Hematopoietic multipotent progenitor cell treated with erythropoietin and hydrocortisone succinate and interleukin-3 and kit ligand, for 6 days (in vitro differentiated cells): ENCODE data around the gene PIK3C2A.
A peak's percentile ranks its signal among the peaks of the same experiment; 100 is the strongest.
"Not testable (repeated sequence)": the region's sequence is repeated elsewhere in the genome, so short reads cannot be mapped to it uniquely, and the experiment has no call there.

ENCODE experiments used
- DNase-seq: peaks from one replicate; pipeline ENCODE4 v3.0.0-alpha.2; 2015

PIK3C2A gene, protein sequence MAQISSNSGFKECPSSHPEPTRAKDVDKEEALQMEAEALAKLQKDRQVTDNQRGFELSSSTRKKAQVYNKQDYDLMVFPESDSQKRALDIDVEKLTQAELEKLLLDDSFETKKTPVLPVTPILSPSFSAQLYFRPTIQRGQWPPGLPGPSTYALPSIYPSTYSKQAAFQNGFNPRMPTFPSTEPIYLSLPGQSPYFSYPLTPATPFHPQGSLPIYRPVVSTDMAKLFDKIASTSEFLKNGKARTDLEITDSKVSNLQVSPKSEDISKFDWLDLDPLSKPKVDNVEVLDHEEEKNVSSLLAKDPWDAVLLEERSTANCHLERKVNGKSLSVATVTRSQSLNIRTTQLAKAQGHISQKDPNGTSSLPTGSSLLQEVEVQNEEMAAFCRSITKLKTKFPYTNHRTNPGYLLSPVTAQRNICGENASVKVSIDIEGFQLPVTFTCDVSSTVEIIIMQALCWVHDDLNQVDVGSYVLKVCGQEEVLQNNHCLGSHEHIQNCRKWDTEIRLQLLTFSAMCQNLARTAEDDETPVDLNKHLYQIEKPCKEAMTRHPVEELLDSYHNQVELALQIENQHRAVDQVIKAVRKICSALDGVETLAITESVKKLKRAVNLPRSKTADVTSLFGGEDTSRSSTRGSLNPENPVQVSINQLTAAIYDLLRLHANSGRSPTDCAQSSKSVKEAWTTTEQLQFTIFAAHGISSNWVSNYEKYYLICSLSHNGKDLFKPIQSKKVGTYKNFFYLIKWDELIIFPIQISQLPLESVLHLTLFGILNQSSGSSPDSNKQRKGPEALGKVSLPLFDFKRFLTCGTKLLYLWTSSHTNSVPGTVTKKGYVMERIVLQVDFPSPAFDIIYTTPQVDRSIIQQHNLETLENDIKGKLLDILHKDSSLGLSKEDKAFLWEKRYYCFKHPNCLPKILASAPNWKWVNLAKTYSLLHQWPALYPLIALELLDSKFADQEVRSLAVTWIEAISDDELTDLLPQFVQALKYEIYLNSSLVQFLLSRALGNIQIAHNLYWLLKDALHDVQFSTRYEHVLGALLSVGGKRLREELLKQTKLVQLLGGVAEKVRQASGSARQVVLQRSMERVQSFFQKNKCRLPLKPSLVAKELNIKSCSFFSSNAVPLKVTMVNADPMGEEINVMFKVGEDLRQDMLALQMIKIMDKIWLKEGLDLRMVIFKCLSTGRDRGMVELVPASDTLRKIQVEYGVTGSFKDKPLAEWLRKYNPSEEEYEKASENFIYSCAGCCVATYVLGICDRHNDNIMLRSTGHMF (N-terminal part only)

GRCh38 chr11:17207317-17208256 is at the start of gene PIK3C2A:
Gene PIK3C2A (minus strand): TSS chr11:17207986. CDS start chr11:17169741, 38,245 bp downstream.
- DNase-seq = peak; percentile 98

DNA sequence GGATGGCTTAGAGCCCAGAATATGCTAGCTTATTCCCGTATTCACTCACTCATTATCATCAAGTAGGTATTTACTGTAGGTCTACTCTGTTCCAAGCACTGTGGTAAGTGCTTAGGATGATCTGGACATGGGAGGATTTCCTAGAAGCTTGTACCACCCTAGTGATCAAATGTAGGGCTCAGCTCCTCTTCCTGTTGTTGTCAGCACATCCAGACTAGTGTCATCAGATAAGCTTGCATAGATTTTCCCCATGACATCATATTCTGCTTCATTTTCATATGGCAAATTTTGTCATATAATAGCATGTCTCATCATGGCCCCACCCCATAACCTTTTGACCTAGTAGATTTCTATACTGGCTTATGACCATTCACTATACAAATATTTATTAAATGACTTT is 49.4 kb upstream of the PIK3C2A start:
- DNase-seq = peak; percentile 21

DNA sequence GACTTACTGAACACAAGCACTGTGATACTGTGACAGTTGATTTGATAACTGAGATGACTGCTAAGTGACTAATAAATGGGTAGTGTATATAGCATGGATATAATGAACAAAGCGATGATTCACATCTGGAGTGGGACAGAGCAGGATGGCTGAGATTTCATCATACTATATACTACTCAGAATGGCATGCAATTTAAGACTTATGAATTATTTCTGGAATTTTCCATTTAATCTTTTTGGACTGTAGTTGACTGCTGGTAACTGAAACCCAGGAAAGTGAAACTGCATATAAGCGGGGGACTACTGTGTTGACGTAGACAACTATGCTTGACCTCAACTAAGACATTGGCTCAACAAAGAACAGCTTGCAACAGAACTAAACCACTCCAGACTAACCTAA is 48.7 kb upstream of the PIK3C2A start:
- no peak for DNase-seq

GRCh38 chr11:17252704-17253103 is 44.9 kb upstream of the PIK3C2A start:
- DNase-seq = no peak

GRCh38 chr11:17250561-17251350 is 43.0 kb upstream of the PIK3C2A start:
- DNase-seq = no peak

GRCh38 chr11:17244046-17244445 is 36.3 kb upstream of the PIK3C2A start:
- no peak for DNase-seq

DNA sequence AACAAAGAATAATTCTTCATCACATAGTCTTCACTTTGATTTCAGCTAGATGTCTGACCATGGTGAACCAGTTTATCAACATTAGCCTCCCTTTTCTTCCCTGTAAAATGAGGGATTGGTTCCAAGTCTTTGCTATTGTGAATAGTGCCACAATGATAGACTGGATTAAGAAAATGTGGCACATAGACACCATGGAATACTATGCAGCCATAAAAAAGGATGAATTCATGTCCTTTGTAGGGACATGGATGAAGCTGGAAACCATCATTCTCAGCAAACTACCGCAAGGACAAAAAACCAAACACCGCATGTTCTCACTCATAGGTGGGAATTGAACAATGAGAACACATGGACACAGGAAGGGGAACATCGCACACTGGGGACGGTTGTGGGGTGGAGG is 35.2 kb upstream of the PIK3C2A start:
- not testable (repeated sequence) for DNase-seq

DNA sequence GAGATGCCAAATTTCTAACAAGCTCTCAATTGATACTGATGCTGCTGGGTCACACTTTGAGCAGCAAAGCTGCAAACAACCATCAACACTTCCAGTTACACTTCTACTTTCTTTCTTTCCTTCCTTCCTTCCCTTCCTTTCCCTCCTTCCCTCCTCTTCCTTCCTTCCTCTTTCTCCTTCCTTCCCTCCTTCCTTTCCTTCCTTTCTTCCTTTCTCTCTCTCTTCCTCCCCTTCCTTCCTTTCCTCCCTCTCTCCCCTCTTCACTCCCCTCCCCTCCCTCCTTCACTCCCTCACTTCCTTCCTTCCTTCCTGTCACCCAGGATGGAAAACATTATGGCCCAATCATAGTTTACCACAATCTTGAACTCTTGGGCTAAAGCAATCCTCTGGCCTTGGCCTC is 33.0 kb upstream of the PIK3C2A start:
- DNase-seq = no peak

- not testable (repeated sequence) for DNase-seq
These were observed 32.1 kb upstream of the PIK3C2A start for GRCh38 chr11:17239927-17240326.

DNA sequence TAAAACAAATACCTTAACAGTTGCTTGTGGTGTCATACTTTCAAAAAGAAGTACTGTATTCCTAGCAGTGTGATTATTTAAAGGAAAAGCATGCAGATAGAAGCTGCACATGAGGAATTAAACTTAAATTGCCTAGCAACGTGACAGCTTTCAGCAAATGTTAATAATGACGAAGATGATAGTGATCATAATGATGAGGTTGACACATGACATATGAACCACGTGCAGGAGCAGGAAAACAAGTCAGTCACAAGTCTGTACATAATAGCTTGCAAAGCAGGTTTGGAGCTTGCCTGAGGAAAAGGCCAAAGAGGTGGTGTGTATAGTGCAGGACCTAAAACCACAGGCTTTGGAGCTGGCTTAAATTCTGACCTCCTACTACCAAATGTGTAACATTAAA is 30.6 kb upstream of the PIK3C2A start:
- no peak for DNase-seq

DNA sequence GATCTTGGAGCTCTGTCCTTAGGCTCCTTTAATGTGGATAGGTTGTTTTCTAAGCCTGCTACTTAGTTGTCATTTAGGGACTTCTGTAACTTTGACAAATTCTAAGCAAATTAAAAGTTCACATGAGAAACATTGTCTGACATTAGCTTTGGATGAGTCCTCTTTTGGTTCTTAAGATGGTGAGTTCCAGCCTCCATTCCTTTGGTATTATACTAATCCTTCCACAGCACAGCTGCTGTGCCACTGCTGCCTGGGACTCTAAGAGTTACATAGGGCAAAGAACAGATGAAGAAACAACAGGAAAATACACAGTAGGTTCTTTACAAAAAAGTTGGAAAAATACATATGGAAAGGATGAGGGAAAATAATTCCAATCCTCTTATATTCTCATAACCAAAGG is 25.3 kb upstream of the PIK3C2A start:
- no peak for DNase-seq

- peak; percentile 19 for DNase-seq
These were observed 23.4 kb upstream of the PIK3C2A start for GRCh38 chr11:17230867-17231851.

- DNase-seq = no peak
These were observed 21.8 kb upstream of the PIK3C2A start for GRCh38 chr11:17229481-17230152.

DNA sequence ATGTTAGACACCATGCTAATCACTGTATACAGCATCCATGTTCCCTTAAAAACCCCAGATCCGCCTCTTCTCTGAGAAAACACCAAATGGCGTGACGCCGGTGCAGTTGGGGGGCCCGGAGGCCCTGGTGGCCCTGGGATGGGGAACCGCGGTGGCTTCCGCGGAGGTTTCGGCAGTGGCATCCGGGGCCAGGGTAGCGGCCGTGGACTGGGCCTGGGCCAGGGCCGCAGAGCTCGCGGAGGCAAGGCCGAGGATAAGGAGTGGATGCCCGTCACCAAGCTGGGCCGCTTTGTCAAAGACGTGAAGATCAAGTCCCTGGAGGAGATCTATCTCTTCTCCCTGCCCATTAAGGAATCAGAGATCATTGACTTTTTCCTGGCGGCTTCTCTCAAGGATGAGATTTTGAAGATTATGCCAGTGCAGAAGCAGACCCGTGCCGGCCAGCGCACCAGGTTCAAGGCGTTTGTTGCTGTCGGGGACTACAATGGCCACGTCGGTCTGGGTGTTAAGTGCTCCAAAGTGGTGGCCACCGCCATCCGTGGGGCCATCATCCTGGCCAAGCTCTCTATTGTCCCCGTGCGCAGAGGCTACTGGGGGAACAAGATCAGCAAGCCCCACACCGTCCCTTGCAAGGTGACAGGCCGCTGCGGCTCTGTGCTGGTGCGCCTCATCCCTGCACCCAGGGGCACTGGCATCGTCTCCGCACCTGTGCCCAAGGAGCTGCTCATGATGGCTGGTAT is 20.6 kb upstream of the PIK3C2A start:
- not testable (repeated sequence) for DNase-seq

GRCh38 chr11:17224727-17225126 is 16.9 kb upstream of the PIK3C2A start:
- DNase-seq = no peak

DNA sequence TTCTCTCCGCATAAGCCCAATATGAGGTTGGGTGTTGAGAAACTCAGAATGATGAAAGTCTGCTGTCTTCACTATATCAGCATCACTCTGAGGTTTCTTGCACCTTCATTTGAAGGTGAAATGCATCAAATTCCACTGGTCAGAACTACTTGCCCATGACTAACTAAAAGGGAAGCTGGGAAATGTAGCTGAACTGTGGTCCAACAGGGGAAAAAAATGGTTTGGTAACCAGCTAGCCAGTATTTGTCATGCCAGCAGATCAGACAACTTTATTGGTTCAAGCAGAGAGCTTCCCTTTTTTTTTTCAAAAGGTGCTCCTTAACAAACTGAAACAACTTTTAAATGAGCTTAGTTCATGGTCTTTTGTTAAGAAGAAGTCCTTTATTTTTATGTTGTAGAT is 14.2 kb upstream of the PIK3C2A start:
- peak; percentile 22 for DNase-seq

GRCh38 chr11:17219016-17219415 is 11.2 kb upstream of the PIK3C2A start:
- no peak for DNase-seq

- DNase-seq = no peak
These were observed 10.6 kb upstream of the PIK3C2A start for GRCh38 chr11:17218403-17218802.
